COR-L47 (cell line): ENCODE measurements around the gene UGT1A5.

Experiments used
- DNase-seq: peaks from one replicate; lab custom pipeline; 2025; lab: John Stamatoyannopoulos, UW

The UGT1A5 gene

DNA sequence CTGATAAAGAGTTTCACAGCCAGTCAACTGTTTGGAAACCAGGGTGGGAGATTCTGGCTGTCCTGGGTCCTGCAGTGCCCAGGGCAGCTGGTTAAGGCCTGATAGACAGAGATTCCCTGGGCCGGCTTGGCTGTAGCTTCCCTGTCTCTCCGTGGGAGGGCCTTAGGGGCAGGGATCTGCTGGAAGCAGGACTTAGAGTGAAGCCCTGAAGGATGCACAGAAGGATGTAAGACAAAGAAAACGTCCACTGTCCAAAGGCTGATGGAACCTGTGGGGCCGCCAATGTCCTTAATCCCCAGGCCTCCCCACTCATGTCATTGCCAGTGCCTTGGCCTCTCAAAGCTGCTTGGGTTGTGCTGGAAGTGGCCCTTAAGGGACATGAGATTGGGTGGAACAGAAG, 98.4 kb downstream of the UGT1A5 start:
- DNase-seq: no peak

DNA sequence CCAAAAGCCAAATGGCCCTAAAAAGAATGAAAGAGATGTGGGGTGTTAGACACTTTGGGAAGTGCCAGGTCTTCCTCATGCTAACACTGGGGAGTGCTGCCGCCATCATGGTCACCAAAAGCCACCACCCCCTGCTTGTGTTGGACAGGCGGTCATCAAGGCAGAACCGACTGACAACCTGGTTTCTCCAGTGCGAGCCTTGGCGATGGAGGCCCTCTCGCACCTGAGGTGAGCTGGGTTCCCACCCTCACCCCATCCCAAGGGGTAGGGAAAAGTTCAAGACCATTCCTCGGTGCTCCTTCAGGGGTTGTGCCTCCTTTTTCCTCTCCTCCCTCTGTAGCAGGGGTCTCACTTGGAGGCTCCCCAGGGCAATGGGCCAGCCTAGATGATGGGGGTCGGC, 99.0 kb downstream of the UGT1A5 start:
- DNase-seq: no peak

DNA sequence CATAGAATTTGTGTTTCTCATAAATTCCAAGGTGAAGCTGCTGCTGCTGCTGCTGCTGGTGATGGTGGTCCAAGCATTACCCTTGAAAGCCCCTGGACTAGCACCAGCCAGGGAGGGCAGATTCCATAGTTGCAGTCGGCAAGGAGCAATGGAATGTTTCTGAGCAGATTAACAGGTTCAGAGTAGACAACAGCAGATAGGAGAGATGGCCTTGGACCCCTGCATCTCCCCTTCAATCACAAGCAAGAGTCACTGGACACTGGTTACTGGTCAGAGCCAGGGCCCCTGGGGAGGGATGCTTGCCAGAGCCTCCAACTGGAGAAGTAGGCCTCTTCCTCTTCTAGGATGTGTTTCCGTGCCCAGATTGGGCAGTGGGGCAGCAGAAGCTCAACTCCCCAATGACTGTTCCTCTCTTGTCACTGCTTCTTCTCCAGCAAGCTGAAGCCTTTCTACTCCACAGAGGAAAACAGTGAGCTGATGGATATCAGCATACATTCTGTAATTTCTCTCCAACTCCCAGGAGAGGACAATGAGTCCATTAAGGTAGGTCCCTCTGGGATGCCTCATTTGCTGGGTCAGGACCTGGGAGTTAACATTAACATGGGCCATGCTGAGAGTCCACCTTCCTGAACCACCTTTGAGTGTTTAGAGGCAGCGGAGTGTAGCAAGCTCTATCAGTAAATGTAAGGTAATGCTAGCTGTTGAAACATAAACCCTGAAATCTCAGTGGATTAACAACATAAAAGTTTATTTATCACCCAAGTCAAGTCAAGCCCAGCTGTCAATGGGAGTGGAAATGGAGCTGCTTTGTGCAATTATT, 100.7 kb downstream of the UGT1A5 start:
- DNase-seq: no peak

DNA sequence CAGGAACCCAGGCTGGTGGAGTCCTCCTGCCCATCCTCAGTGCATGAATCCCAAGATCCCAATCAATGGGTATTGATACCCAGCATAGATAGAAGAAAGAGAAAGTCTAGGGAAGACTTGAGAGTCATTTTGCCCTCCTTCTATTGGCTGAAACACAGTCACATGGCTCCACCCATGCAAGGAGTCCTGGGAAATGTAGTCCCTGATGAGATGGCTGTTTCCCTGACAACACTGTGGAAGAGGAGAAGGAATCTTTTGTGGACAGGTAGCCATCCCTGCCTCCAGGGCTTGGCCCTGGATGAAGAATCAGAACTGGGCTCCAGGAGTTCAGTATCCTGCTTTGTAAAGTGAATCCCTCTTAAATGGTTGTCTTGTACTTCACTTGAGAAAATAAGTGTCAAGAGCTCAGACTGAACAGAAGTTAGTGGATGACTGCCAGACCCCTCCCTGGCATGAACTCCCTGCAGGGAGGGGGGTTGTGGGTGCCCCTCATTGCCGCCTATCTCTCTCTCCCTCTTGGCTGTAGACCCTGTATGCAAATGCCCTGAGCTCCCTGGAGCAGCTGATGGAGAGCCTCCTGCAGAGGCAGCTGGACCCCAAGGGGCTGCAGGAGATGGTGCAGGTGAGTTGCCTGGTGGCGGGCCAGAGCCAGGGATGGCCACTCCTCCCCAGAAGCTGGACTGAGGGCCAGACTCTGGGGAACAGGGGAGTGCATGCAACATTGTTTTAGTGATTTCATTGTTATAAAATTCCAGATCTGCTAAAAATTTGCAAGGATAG, 101.5 kb downstream of the UGT1A5 start:
- DNase-seq: no peak

DNA sequence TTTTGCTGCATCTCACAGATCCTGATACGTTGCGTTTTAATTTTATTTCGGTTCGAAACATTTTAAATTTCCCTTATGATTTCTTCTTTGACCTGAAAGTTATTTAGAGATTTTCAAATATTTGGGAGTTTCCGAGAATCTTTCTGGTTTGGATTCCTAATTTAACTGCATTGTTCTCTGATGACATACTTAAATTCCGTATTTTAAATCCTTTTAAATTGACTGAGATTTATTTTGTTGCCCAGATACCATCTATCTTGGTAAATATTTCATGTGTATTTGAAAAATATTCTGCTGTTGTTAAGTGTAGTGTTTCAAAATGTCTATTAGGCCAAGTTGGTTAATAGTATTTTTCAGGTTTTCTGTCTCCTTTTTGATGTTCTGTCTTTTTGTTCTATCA, 103.2 kb downstream of the UGT1A5 start:
- DNase-seq: no peak

DNA sequence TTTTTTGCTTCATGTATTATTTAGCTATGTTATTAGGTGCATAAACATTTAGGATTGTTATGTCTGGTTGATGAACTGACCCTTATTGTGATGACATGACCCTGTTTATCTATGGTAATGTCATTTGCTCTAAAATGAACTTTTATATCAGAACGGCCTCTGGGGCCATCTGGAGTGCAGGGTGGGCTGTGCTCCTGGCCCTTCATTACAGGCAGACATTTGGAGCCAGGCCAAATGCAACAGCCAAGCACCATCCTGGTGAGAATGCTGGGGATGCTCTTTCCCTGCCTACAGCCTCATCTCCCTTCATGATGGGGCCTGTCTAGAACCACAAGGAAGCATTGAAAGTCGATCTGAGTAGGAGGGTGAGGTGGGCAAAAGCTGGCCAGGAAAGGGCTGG, 103.6 kb downstream of the UGT1A5 start:
- no peak for DNase-seq

DNA sequence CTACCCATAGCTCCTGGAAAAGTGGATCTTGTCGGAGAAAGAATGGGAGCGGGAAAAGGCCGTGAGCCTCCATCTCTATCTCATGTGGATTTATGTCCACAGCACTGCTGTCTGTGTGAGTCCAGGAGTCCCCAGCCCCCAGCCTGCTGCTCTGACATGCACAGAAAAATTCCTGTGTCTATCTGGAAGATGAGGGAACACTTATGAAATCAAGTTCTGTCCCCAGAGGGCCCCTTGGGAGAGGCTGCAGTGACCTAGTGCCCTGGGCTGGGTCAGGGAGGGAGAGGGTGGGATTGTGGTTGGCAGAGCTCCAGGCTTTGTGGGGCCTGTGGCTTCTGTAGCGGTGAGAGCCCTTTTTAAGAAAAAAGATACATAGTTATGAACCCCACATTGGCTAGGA, 104.1 kb downstream of the UGT1A5 start:
- DNase-seq: no peak

DNA sequence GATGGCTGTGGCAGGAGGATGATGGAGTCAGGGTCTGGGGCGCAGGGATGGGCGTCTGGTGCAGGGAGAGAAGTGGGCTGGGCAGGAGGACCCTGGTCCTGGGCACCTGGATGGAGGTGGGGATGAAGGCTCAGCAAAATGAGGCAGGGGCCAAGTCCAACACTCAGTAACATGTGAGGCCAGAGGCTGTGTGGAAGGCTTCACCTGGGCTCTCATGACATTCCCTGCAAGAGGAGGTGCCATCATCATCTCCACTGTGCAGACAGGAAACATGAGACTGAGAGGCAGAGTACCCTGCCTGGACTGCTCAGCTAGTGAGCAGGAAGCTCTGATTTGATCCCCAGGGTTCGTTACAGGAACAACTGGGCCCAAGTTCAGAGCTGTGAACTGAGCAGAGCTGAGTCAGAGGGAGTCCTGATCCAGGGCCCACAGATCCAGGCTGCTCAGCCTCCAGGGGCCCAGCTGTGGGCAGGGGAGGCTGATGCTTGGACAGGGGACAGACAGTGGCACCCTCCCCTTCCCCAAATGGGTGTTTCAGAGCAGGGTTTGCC, 104.7 kb downstream of the UGT1A5 start:
- no peak for DNase-seq

DNA sequence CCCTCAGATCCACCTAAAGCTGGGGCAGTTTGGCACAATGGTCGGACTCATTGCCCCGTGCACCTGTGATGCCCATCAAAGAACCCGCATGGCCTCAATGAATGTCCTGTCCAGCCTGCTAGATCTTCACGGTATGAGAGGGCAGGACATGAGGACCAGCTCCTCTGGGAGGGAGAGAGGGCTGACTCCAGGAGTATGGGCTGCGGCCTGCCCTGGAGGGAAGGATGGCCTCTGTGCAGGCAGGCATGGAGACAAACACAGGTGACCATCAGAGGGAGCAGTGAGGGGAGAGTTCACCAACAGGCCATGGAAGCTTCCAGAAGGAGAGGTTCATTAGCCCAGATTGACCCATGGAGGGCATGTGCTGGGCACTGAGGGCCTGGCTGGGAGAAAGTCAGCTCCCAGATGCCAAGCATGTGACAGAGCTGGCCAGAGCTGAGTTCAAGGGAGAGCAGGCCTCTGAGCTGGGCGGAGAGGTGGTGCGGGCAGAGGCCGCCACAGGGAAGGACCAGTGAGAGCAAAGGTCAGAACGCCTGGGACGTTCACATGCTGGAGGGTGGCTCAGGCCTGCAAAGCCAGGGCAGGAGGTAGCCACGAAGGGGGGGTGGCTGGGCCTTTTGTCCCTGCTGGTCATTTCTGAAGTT, 105.4 kb downstream of the UGT1A5 start:
- no peak for DNase-seq

DNA sequence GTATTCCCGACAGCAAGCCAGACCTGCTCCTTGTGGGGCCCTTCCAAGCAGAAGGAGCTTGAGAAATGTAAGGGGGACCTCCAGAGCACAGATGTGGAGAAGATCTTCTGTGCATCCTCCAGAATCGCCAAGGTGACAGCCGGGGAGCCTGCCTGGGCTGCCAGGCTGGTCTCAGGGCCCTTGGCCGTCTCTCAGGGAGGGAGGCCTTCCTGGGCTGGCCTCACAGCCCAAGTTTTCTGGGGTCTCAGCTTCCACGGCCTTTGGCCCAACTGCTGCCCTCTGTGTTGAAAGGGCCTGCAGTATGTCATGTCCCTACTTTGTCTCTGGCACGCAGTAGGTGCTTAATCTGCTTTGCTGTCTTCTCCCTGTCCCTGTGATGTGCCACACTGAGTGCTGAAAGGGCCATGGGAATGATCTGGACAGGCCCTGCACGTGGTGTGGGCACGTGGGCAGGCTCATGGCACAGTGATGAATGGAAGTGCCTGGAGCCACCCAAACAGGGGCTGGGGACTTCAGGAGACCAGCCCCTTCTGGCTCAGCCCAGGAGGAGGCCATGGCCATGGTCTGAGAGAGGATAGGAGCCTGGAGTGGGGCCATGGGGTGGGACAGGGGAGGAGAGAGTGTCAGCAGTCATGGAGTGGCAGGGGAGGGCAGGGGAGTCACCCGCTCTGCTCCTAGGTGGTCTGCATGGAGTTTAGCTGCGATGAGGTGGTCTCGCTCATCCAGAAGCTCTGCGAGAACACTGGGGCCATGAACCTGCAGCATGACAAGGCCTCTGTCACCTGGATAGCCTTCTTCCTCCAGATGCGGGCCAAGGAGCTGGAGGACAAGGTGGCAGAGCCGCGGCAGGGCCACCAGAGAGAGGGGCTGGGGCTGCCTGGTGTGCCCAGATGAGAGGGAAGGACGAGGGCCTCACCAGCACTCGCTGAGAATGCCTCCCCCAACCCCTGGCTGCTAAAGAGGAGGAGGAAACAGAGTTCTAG, 106.2 kb downstream of the UGT1A5 start:
- no peak for DNase-seq

DNA sequence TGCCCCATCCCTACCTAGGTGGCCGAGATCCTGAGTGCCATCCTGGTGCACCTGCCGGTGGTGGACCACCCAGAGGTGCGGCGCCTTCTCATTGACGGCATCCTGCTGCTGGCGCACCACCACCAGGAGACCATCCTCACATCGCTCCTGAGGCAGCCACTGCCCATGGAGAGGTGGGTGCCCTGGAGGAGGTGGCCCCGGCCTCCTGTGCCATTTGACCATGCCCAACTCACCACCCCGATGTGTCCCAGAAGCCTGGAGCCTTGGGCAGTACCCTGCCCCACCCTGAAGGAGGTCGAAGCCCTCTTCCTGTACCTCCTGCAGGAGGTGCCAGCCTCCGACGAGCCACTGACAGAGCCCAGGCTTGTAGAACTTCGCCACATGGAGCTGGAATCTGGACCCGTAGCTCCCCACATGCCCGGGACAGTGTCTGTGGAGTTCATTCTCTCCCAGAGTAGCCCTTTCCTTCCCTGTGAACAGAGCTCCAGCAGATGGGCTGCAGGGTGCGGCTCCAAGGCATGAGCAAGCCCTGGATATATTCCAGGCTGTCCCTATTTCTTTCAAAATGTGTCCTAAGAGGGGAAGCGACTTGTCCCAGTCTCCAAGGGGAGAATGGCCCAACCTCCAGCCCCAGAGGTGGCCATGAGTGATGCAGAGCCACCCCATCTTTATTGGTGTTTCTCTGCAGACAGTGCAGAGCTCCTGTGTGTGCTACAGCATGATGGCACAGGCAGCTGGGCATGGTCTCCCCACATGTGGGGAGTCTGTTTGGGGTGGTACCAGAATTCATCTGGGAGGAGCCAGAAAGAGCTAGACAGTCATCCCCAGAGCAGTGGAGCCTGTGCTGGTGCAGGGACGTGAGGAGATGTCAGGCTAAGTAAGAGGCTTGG, 107.4 kb downstream of the UGT1A5 start:
- DNase-seq: no peak

DNA sequence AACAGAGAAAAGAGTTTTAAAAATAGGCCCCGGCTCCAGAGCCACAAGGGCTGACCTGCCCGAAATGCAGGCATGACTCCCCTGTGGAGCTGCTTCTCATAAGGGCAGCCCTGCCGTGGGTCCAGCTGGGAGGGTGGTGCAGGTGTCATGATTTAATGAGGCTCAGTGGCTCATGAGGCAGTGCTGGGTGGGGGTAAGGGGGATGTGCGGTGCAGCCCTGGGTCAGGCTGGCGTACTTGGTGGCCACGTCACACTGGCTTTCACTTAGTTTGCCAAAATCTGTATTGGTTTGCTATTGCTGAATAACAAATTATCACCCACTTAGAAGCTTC, 108.0 kb downstream of the UGT1A5 start:
- no peak for DNase-seq

DNA sequence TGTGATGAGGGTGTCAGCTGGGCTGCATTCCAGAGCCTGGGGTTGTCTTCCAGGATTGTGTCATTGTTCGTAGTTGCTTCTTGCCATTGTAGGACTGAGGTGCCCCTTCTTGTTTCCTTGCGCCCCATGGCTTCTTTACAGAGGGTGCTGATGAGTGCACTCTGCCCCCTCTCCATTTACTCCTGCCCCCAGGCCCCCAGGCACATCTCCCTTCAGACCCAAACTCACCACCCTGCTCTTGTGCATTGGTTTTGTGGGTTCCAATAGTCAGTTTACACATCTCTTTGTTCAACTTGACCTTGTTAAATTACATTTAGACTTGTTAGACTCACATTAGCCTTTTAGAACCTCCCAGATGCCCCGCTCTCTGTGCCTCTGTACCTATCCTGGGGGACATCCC, 108.5 kb downstream of the UGT1A5 start:
- no peak for DNase-seq

DNA sequence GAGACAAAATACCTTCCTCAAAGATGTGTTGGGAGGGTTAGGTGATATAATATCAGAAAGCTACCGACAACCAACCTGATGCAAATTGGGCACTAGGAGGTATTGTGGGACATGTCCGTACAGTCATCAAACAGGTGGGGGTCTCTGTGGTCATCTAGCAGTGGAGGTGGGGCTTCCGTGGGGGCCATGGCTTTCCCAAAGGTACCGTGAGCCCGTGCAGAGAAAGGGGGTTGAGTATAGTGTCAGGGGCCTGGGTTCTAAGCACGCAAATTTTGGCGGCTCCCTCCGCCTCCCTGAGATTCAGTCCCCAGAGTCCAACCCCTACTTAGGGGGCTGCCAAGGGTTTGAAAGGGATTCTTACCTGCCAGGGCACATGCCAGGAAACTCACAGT, 109.0 kb downstream of the UGT1A5 start:
- no peak for DNase-seq

DNA sequence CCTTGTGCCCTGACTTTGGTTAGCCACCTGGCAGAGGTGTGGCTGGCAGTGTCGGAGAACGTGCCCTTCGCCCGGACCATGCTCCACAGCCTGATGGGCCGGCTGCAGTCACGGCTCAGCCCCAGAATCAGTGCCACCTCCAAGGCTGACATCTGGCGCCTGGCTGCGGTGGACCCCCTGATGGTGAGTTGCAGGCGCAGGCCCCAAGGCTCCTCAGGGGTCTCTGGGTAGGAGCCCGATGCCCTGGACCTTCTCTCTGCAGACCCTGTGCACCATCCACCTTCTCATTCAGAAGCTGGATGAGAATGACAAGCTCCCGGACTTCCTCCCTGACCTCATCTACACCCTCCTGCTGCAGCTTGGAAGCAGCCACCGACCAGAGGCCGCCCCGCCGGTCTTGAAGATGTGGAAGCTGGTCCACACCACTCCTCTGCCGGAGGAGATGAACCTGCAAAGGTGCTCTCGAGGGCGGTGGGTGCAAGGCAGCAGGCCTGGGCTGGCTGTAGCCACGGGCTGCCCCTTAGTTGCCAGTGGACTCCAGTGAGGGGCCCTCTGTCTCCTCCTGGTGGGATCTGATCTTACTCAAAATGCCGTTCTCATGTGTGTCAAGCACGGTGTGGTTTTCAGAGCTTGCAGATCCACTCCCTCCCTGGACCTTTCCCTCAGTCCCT, 109.5 kb downstream of the UGT1A5 start:
- no peak for DNase-seq
